Stimulated activated CD4-positive, alpha-beta T cell treated with anti-CD3 and anti-CD28 coated beads, Interleukin-15, amount 100 ng/mL, for 24 hours (primary cell): ENCODE results near the gene FMO2.

Experiments
- DNase-seq: peaks from one replicate; pipeline ENCODE4 v3.0.0-alpha.2; 2020

The FMO2 gene

GRCh38 chr1:171185091-171185490 lies at the start of gene FMO2:
Gene FMO2, plus strand, starts transcription at chr1:171185300. Its CDS starts 414 bp downstream, at chr1:171185714.
- no peak for DNase-seq

GRCh38 chr1:171137580-171137979 lies 47.5 kb upstream of the FMO2 start:
- no peak for DNase-seq

- no peak for DNase-seq
Observed at GRCh38 chr1:171138980-171139379, 46.1 kb upstream of the FMO2 start.

- DNase-seq: no peak
Observed at GRCh38 chr1:171139890-171140289, 45.2 kb upstream of the FMO2 start.

GRCh38 chr1:171140401-171140800 lies 44.7 kb upstream of the FMO2 start:
- no peak for DNase-seq

- no peak for DNase-seq
Observed at GRCh38 chr1:171140956-171141687, 44.0 kb upstream of the FMO2 start.

- DNase-seq: no peak
Observed at GRCh38 chr1:171141688-171142415, 43.2 kb upstream of the FMO2 start.

GRCh38 chr1:171142416-171143385 lies 42.4 kb upstream of the FMO2 start:
- no peak for DNase-seq

- no peak for DNase-seq
Observed at GRCh38 chr1:171150156-171150555, 34.9 kb upstream of the FMO2 start.

GRCh38 chr1:171152549-171152948 lies 32.6 kb upstream of the FMO2 start:
- DNase-seq: no peak

GRCh38 chr1:171155484-171155883 lies 29.6 kb upstream of the FMO2 start:
- DNase-seq: no peak

GRCh38 chr1:171158096-171158495 lies 27.0 kb upstream of the FMO2 start:
- no peak for DNase-seq

- DNase-seq: no peak
Observed at GRCh38 chr1:171158551-171158950, 26.5 kb upstream of the FMO2 start.

- DNase-seq: no peak
Observed at GRCh38 chr1:171159148-171159547, 26.0 kb upstream of the FMO2 start.

GRCh38 chr1:171160211-171160610 lies 24.9 kb upstream of the FMO2 start:
- DNase-seq: no peak

GRCh38 chr1:171160639-171161354 lies 24.3 kb upstream of the FMO2 start:
- no peak for DNase-seq

GRCh38 chr1:171161431-171161830 lies 23.7 kb upstream of the FMO2 start:
- DNase-seq: no peak

GRCh38 chr1:171166361-171166760 lies 18.7 kb upstream of the FMO2 start:
- DNase-seq: no peak

- no peak for DNase-seq
Observed at GRCh38 chr1:171167785-171168184, 17.3 kb upstream of the FMO2 start.

- DNase-seq: no peak
Observed at GRCh38 chr1:171172471-171172870, 12.6 kb upstream of the FMO2 start.

- no peak for DNase-seq
Observed at GRCh38 chr1:171173069-171173468, 12.0 kb upstream of the FMO2 start.

GRCh38 chr1:171174560-171175294 lies 10.4 kb upstream of the FMO2 start:
- DNase-seq: no peak
